RKO (cell line): ENCODE results near the gene ZNF672.
A peak's percentile ranks its signal among the peaks of the same experiment; 100 is the strongest.
"Not testable (repeated sequence)": the region's sequence is repeated elsewhere in the genome, so short reads cannot be mapped to it uniquely, and the experiment has no call there.

Source experiments
- DNase-seq: peaks from one replicate; pipeline ENCODE4 v3.0.0-alpha.2; 2016; ENCODE audit warnings: low spot score

Gene ZNF672

DNA sequence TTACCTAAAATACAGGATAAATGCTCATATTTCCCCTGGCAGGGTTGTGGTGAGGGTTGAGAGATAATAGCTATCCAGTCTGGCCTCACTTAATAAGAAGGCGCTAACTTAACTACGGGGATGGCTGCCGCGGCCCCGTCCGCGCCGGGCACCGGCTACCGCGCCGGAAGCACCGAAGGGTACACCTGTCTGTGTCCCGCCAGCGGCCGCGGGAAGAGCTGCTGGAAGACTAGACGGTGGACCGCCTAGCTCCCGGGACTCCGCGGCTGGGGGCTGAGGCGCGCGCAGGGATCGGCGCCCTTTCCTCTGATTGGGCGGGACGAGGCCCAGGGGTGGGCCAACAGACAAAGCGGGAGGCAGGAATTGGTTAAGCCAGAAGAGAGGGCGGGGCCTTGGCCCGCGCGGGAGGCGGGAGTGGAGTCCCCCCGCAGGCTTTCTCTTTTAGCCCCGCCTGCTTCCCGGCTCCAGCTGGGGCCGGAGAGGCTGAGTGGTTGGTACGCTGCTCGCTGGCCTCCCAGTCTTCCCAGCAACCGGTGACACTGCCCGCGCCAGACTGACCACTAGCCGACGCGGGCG is at the start of gene ZNF672:
TSS of gene ZNF672 (plus strand) at position 444 of the 576 bp plus-strand sequence. CDS start 9,051 bp downstream, outside the sequence.
- peak; percentile 97 for DNase-seq

GRCh38 chr1:248788327-248788726 is 49.7 kb upstream of the ZNF672 start:
- no peak for DNase-seq

- not testable (repeated sequence) for DNase-seq
Observed at GRCh38 chr1:248789337-248789736, 48.7 kb upstream of the ZNF672 start.

DNA sequence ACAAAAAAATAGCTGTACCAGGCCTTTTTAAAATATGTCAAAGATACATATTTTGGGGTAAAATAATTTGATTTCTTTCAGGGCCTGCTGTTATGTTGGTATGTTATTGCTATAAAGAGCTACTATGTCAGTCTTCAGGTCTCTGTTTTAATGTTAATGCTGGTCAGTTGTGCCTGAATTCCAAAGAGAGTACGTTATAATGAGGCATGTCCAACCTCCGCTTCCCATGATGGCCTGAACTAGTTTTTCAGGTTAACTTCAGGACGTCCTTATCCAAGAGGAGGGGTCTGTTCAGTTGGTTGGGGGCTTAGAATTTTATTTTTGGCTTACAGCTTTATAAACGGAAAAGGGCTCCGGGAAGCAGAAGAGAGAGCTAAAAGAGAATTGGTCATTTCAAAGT is 47.6 kb upstream of the ZNF672 start:
- no peak for DNase-seq

DNA sequence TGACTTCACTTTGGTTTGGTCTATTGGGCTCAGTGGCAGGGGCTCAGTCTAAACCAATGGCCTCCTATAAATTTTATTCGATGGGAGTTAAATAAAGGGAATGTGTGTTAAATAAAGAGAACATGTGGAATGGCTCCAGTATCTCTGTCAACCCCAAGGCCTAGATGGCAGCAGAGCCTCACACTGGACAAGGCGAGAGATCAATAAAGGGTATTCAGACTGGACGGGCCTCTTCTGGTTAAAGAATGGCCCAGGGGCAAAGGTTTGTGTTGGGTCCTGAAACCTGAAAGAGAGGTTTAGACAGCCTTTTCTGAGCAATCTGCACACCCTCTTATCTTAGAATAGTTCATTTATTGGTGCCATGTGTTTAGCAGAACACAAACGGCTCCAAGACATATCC is 47.0 kb upstream of the ZNF672 start:
- DNase-seq = no peak

DNA sequence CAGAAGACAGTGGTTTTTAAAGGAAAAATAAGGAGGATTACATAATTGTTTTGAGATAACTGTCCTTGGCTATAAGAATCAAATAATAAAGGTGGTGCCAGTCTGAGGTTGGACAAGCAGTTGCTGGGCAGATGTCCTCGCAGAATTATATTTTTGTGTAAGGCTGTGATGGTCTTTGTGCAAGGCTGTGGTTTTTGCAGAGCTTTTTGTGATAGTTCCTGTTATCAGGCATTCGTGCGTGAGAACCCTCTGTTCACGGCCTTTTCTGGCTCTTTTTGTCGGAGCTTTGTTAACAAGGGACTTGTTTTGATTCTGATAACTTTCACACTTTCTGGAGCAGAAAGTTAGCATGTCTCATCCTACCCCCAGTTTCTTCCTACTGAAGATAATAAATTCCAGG is 45.7 kb upstream of the ZNF672 start:
- no peak for DNase-seq

GRCh38 chr1:248793592-248793991 is 44.4 kb upstream of the ZNF672 start:
- no peak for DNase-seq

DNA sequence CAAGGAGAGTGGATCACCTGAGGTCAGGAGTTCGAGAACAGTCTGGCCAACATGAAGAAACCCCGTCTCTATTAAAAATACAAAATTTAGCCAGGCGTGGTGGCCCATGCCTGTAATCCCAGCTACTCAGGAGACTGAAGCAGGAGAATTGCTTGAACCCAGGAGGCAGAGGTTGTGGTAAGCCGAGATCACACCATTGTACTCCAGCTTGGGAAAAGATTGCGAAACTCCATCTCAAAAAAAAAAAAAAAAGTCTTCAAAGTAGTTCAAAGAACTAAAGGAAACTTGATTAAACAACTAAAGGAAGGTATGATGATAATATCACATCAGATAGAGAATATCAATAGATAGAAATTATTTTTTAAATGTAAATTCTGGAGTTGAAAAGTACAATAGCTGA is 43.4 kb upstream of the ZNF672 start:
- DNase-seq = not testable (repeated sequence)

DNA sequence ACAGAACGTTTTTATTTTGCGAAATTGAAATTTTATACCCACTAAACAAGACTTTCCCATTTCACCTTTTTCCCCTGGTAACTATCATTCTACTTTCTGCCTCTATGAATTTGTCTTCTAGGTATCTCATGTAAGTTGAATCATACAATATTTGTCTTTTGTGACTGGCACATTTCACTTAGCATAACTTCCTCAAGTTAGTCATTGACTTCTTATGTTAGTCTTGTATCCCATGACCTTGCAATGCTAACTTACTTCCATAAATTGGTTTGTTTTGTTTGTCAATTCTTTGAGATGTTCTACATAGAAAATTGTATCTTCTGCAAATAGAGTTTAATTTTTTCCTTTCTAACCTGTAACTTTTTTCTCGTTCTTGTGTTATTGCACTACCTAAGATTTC is 39.2 kb upstream of the ZNF672 start:
- no peak for DNase-seq

GRCh38 chr1:248800459-248800858 is 37.6 kb upstream of the ZNF672 start:
- no peak for DNase-seq

DNA sequence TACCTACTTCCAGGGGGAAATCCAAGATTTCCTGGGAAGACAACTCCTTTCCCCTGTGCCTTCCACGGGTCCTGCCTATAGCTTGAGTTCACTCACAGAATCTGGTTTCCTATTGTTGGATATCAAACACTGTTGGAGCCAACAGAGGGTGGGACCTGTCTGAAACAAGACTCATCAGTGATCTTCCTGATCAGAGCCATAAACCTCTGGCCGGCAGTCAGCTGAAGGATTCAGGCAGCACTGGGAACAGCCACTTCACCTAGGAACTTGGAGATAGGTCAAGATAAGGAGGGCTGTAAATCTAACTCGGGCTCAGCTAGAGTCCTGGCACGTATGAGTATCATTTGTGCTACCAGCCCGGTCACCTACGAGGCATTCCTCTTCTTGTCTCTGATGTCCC is 35.6 kb upstream of the ZNF672 start:
- no peak for DNase-seq

DNA sequence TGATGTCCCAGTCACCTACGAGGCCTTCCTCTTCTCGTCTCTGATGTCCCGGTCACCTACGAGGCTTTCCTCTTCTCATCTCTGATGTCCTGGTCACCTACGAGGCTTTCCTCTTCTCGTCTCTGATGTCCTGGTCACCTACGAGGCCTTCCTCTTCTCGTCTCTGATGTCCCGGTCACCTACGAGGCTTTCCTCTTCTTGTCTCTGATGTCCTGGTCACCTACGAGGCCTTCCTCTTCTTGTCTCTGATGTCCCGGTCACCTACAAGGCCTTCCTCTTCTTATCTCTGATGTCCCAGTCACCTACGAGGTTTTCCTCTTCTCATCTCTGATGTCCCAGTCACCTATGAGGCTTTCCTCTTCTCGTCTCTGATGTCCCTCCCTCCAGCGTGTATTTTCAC is 34.5 kb upstream of the ZNF672 start:
- not testable (repeated sequence) for DNase-seq

GRCh38 chr1:248804771-248805681 is 33.0 kb upstream of the ZNF672 start:
- no peak for DNase-seq

DNA sequence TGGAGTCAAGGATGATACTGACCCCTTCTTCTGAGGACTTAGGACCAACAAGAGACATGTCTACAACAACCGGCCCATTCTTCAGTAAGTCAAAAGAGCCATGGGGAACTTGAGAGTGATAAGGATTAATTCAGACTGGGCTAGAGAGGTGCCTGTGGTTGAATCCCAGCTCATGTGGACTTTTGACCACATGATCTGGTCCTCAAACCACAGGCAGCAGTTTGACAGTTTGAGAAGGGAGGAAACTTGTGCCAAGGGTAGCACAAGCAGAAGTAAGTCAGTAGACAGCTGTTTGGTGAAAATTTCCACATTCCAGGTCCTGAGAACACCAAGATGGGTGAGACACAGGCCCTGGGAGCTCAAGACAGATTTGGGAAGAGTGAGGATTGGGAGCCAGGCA is 32.1 kb upstream of the ZNF672 start:
- DNase-seq = no peak

GRCh38 chr1:248807067-248807737 is 30.8 kb upstream of the ZNF672 start:
- peak; percentile 56 for DNase-seq

- DNase-seq = no peak
Observed at GRCh38 chr1:248808876-248809275, 29.1 kb upstream of the ZNF672 start.

GRCh38 chr1:248810000-248810726 is 27.9 kb upstream of the ZNF672 start:
- no peak for DNase-seq

DNA sequence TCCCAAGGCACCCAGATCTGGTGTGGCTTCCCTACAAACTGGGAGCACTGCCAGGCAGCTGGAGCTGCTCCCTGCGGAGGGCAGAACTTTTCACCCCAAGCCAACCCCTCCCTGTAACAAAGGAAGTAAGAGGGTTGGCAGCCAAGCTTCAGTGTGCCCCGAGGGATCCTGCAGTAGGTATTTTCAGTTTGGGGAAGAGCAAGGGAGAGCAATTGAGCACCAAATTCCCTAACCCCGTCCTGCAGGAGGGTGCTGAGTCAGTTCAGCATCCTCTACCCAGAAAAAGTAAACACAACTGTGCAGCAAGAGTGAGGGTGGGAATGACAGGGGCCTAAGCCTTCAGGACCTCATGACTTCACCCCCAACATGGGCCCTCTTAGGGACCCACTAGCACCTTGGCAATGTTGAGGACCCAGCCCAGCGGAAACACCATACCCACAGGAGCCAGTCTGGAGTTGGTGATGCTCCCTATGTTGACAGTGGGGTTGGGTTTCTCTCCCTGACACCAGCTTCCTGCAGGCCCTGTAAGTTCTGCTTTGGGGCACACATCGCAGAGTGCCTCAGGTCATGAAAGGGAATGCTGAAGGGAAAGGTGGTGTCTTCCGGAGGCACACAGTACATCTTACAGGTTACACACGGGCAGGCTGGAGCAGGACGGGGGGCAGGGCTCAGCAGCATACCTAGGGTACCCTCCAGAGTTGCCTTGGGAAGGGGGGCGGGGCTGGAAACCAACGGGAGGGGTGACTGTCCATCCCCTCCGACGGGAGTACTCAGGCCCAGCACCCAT is 27.1 kb upstream of the ZNF672 start:
- DNase-seq = no peak

DNA sequence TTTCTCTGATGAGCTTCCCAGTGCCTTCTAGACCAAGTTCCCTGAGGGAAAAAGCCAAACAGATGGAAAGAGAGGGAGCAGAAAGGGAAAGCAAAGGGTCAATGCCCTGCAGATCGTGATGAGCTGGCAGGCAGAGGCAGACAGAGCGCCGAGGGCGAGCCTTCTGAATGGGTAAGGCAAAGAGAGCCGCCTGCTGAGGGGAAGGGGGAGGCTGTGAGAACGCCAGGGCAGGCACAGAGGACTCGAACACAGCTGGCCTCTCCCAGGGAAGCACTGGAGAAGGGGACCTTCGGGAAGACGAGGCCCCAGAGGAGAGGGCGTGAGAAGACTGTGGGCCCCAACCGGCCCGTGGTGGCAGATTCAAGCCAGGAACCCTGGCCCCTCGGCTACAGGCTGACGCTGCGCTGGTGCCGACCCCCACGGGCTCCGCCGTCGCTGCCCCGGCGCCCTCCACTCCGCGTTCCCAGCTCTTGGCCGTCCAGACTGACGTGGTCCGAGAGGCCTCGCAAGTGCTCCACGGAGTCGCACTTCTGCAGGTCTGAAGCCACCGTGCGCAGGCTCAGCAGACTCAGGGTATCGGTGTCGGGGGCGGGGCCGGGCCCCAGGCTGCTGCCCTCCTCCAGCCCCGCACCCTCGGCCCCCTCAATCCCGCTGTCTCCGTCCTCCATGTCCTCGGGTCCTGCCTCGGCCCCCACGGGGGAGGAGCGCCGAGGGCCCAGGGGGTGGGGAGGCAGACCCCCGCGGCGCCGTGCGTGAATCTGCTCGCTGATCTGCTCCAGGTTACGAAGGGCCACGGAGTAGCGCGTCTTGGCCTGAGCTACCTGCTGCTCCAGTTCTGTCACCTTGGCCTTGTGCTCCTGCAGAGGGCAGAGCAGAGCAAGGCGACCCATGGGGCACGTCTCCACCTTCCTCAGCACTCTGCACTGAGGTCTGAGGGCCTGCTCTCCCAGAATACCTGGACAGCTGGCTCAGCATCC is 26.2 kb upstream of the ZNF672 start:
- no peak for DNase-seq

GRCh38 chr1:248812736-248813425 is 25.1 kb upstream of the ZNF672 start:
- no peak for DNase-seq
